IPS-18a (cell line): ENCODE data around the gene EPHA1.
A peak's percentile ranks its signal among the peaks of the same experiment; 100 is the strongest.

Experiments used
- H3K27ac ChIP-seq: one replicate; pipeline ENCODE4 v1.5.1; 2013; ENCODE audit warnings: low read length
- H3K27me3 ChIP-seq: one replicate; pipeline ENCODE4 v1.6.1; 2013; ENCODE audit warnings: mild to moderate bottlenecking, low read length; ENCODE audit not compliant: control insufficient read depth, insufficient read depth
- H3K36me3 ChIP-seq: one replicate; pipeline ENCODE4 v1.6.1; 2013; ENCODE audit warnings: low read depth, low read length; ENCODE audit not compliant: control insufficient read depth
- H3K4me1 ChIP-seq: one replicate; pipeline ENCODE4 v1.6.1; 2013; ENCODE audit warnings: low read depth, low read length; ENCODE audit not compliant: control insufficient read depth
- H3K4me3 ChIP-seq: one replicate; pipeline ENCODE4 v1.5.1; 2013; ENCODE audit warnings: low read length
- H3K9ac ChIP-seq: one replicate; pipeline ENCODE4 v1.6.1; 2013; ENCODE audit warnings: mild to moderate bottlenecking, low read length, moderate library complexity
- H3K9me3 ChIP-seq: one replicate; pipeline ENCODE4 v1.6.1; 2013; ENCODE audit warnings: low read depth, low read length; ENCODE audit not compliant: control insufficient read depth

EPHA1 gene

GRCh38 chr7:143408686-143409561 lies at the start of gene EPHA1:
Gene EPHA1, minus strand, starts transcription at chr7:143408856. Its CDS starts 51 bp downstream, at chr7:143408805.
- peaks cover 5% of the 10 kb centered on the region for H3K36me3 ChIP-seq
- H3K27me3 ChIP-seq: no peaks in the 10 kb centered on the region
- peak within 1 kb of the TSS; percentile 74 for H3K9ac ChIP-seq
- H3K4me1 ChIP-seq: peaks cover 69% of the 10 kb centered on the region
- no peaks in the 10 kb centered on the region for H3K9me3 ChIP-seq
- H3K4me3 ChIP-seq: peak within 1 kb of the TSS; percentile 84
- peak within 1 kb of the TSS; percentile 70 for H3K27ac ChIP-seq

GRCh38 chr7:143458263-143458662 lies 49.6 kb upstream of the EPHA1 start:
- Histone ChIP-seq H3K4me3 (no peak overlapping the region), H3K9me3 (peaks cover 6% of the 10 kb centered on the region), H3K4me1 (no peaks in the 10 kb centered on the region), H3K27me3 (no peaks in the 10 kb centered on the region), H3K27ac (no peak overlapping the region), H3K9ac (no peak overlapping the region), H3K36me3 (no peaks in the 10 kb centered on the region)

GRCh38 chr7:143456992-143457793 lies 48.5 kb upstream of the EPHA1 start:
- Histone ChIP-seq H3K4me3 (no peak overlapping the region), H3K9ac (no peak overlapping the region), H3K9me3 (peaks cover 6% of the 10 kb centered on the region), H3K27me3 (no peaks in the 10 kb centered on the region), H3K36me3 (no peaks in the 10 kb centered on the region), H3K27ac (no peak overlapping the region), H3K4me1 (no peaks in the 10 kb centered on the region)

GRCh38 chr7:143455942-143456341 lies 47.3 kb upstream of the EPHA1 start:
- no peaks in the 10 kb centered on the region for H3K9me3 ChIP-seq

GRCh38 chr7:143455491-143455890 lies 46.8 kb upstream of the EPHA1 start:
- H3K36me3 ChIP-seq: no peaks in the 10 kb centered on the region
- no peak overlapping the region for H3K9ac ChIP-seq
- H3K4me3 ChIP-seq: no peak overlapping the region
- no peaks in the 10 kb centered on the region for H3K9me3 ChIP-seq
- no peaks in the 10 kb centered on the region for H3K27me3 ChIP-seq
- H3K27ac ChIP-seq: no peak overlapping the region
- no peaks in the 10 kb centered on the region for H3K4me1 ChIP-seq

More at GRCh38 chr7:143455942-143456341, 47.3 kb upstream of the EPHA1 start:
- Histone ChIP-seq H3K9ac (no peak overlapping the region), H3K4me3 (no peak overlapping the region), H3K36me3 (no peaks in the 10 kb centered on the region), H3K27me3 (no peaks in the 10 kb centered on the region), H3K4me1 (no peaks in the 10 kb centered on the region), H3K27ac (no peak overlapping the region)

GRCh38 chr7:143454091-143454680 lies 45.5 kb upstream of the EPHA1 start:
- Histone ChIP-seq H3K36me3 (no peaks in the 10 kb centered on the region), H3K27me3 (no peaks in the 10 kb centered on the region), H3K9ac (no peak overlapping the region), H3K9me3 (no peaks in the 10 kb centered on the region), H3K27ac (no peak overlapping the region), H3K4me1 (no peaks in the 10 kb centered on the region), H3K4me3 (no peak overlapping the region)

- H3K27me3 ChIP-seq: no peaks in the 10 kb centered on the region
Measured at GRCh38 chr7:143452495-143452894, 43.8 kb upstream of the EPHA1 start.

GRCh38 chr7:143451746-143452145 lies 43.1 kb upstream of the EPHA1 start:
- no peak overlapping the region for H3K4me3 ChIP-seq
- H3K27ac ChIP-seq: no peak overlapping the region
- no peaks in the 10 kb centered on the region for H3K36me3 ChIP-seq
- no peak overlapping the region for H3K9ac ChIP-seq
- peaks cover 3% of the 10 kb centered on the region for H3K4me1 ChIP-seq
- no peaks in the 10 kb centered on the region for H3K27me3 ChIP-seq
- no peaks in the 10 kb centered on the region for H3K9me3 ChIP-seq

More at GRCh38 chr7:143452495-143452894, 43.8 kb upstream of the EPHA1 start:
- no peak overlapping the region for H3K9ac ChIP-seq
- H3K27ac ChIP-seq: no peak overlapping the region
- no peaks in the 10 kb centered on the region for H3K36me3 ChIP-seq
- no peaks in the 10 kb centered on the region for H3K9me3 ChIP-seq
- H3K4me3 ChIP-seq: no peak overlapping the region
- H3K4me1 ChIP-seq: peaks cover under 1% of the 10 kb centered on the region

GRCh38 chr7:143451122-143451521 lies 42.5 kb upstream of the EPHA1 start:
- Histone ChIP-seq H3K4me3 (no peak overlapping the region), H3K9me3 (no peaks in the 10 kb centered on the region), H3K27ac (no peak overlapping the region), H3K4me1 (peaks cover 3% of the 10 kb centered on the region), H3K27me3 (no peaks in the 10 kb centered on the region), H3K9ac (no peak overlapping the region), H3K36me3 (no peaks in the 10 kb centered on the region)

GRCh38 chr7:143449793-143450192 lies 41.1 kb upstream of the EPHA1 start:
- H3K9ac ChIP-seq: no peak overlapping the region
- H3K27ac ChIP-seq: no peak overlapping the region
- peaks cover 10% of the 10 kb centered on the region for H3K4me1 ChIP-seq
- H3K27me3 ChIP-seq: no peaks in the 10 kb centered on the region
- no peak overlapping the region for H3K4me3 ChIP-seq
- H3K9me3 ChIP-seq: no peaks in the 10 kb centered on the region
- H3K36me3 ChIP-seq: no peaks in the 10 kb centered on the region

- Histone ChIP-seq H3K9me3 (no peaks in the 10 kb centered on the region), H3K9ac (no peak overlapping the region), H3K27me3 (no peaks in the 10 kb centered on the region), H3K4me1 (peaks cover 10% of the 10 kb centered on the region), H3K36me3 (no peaks in the 10 kb centered on the region), H3K27ac (no peak overlapping the region), H3K4me3 (no peak overlapping the region)
Measured at GRCh38 chr7:143448429-143448828, 39.8 kb upstream of the EPHA1 start.
